T-helper 2 cell treated with Interferon-gamma antibody and Interleukin-4, amounts not matched to agents 5 μg/mL and 100 μg/mL, for 36 hours (primary cell): Measurements from ENCODE around the gene SOSTDC1.
"Not testable (repeated sequence)": the region's sequence is repeated elsewhere in the genome, so short reads cannot be mapped to it uniquely, and the experiment has no call there.

ENCODE experiments used
- DNase-seq: peaks from one replicate; pipeline ENCODE4 v3.0.0; 2021; ENCODE audit warnings: low spot score
- H3K27ac Mint-ChIP-seq: one replicate; pipeline ENCODE4 v1.8.0; 2021; ENCODE audit warnings: mild to moderate bottlenecking, mixed read lengths
- H3K27me3 Mint-ChIP-seq: one replicate; pipeline ENCODE4 v1.8.0; 2021; ENCODE audit warnings: low read depth, mixed read lengths
- H3K36me3 Mint-ChIP-seq: one replicate; pipeline ENCODE4 v1.8.0; 2021; ENCODE audit warnings: low read depth, mixed read lengths
- H3K4me1 Mint-ChIP-seq: one replicate; pipeline ENCODE4 v1.8.0; 2021; ENCODE audit warnings: low read depth, mixed read lengths
- H3K4me3 Mint-ChIP-seq: one replicate; pipeline ENCODE4 v1.8.0; 2022; ENCODE audit warnings: mild to moderate bottlenecking, moderate library complexity, mixed read lengths
- H3K9me3 Mint-ChIP-seq: one replicate; pipeline ENCODE4 v1.8.0; 2021; ENCODE audit warnings: mixed read lengths

SOSTDC1 gene

GRCh38 chr7:16491148-16491547 is 25.6 kb upstream of the SOSTDC1 start:
- Mint-ChIP-seq H3K9me3 (no peaks in the 10 kb centered on the region), H3K36me3 (no peaks in the 10 kb centered on the region), H3K27ac (no peak overlapping the region), H3K27me3 (no peaks in the 10 kb centered on the region), H3K4me1 (peaks cover 7% of the 10 kb centered on the region), H3K4me3 (no peak overlapping the region)
- DNase-seq, result no peak

GRCh38 chr7:16484453-16485158 is 19.1 kb upstream of the SOSTDC1 start:
- H3K9me3 Mint-ChIP-seq, result no peaks in the 10 kb centered on the region
- no peaks in the 10 kb centered on the region for H3K27me3 Mint-ChIP-seq
- no peak overlapping the region for H3K27ac Mint-ChIP-seq
- no peak overlapping the region for H3K4me3 Mint-ChIP-seq
- H3K4me1 Mint-ChIP-seq, result no peaks in the 10 kb centered on the region
- no peaks in the 10 kb centered on the region for H3K36me3 Mint-ChIP-seq
- no peak for DNase-seq

DNA sequence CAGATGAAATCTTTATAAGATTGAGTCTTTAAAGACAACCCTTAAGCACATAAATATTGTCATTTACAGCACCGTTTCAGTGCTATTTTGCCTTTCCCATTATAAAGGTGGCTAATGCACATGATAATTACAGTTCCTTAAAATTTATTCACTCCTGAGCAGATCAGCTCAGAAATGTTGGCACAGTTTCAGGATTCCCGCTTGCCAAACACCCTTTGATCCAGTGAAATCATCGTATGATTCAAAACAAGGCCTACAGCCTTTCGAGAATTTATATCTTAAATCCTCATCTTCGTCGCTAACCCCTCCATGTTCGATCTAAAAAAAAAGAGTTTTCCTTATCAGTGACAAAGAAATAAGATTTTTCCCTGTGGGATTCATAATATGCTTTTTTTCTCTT is 14.1 kb upstream of the SOSTDC1 start:
- no peaks in the 10 kb centered on the region for H3K9me3 Mint-ChIP-seq

DNA sequence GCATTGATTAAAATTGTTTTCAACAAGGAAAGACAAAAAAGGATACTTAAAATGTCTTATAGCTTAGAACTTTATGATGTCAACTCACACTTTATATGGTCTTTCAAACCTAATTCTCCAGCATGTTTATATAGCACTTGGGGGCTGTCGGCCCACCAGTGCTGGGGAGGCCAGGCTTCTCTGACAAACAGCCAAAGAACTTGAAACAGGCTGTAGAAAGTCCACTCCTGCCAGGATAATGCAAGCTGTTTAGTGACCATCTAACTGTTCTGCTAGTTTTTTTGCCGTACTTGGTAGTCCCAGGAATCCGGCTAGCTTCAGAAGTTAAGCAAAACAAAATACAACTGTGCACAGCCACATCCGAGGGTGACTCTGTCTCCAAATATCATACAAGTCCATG is 13.6 kb upstream of the SOSTDC1 start:
- Mint-ChIP-seq H3K27ac (no peak overlapping the region), H3K4me3 (no peak overlapping the region), H3K4me1 (no peaks in the 10 kb centered on the region), H3K27me3 (peaks cover 5% of the 10 kb centered on the region), H3K36me3 (no peaks in the 10 kb centered on the region), H3K9me3 (no peaks in the 10 kb centered on the region)
- DNase-seq, result no peak

More for the DNA sequence above, 14.1 kb upstream of the SOSTDC1 start:
- Mint-ChIP-seq H3K4me3 (no peak overlapping the region), H3K27ac (no peak overlapping the region), H3K27me3 (peaks cover 5% of the 10 kb centered on the region), H3K4me1 (no peaks in the 10 kb centered on the region), H3K36me3 (no peaks in the 10 kb centered on the region)
- no peak for DNase-seq

- H3K4me3 Mint-ChIP-seq, result no peak overlapping the region
- H3K27ac Mint-ChIP-seq, result no peak overlapping the region
- H3K9me3 Mint-ChIP-seq, result no peaks in the 10 kb centered on the region
- no peaks in the 10 kb centered on the region for H3K36me3 Mint-ChIP-seq
- DNase-seq, result no peak
- peaks cover 6% of the 10 kb centered on the region for H3K27me3 Mint-ChIP-seq
- H3K4me1 Mint-ChIP-seq, result no peaks in the 10 kb centered on the region
Measured at GRCh38 chr7:16471933-16472332, 6.4 kb upstream of the SOSTDC1 start.

DNA sequence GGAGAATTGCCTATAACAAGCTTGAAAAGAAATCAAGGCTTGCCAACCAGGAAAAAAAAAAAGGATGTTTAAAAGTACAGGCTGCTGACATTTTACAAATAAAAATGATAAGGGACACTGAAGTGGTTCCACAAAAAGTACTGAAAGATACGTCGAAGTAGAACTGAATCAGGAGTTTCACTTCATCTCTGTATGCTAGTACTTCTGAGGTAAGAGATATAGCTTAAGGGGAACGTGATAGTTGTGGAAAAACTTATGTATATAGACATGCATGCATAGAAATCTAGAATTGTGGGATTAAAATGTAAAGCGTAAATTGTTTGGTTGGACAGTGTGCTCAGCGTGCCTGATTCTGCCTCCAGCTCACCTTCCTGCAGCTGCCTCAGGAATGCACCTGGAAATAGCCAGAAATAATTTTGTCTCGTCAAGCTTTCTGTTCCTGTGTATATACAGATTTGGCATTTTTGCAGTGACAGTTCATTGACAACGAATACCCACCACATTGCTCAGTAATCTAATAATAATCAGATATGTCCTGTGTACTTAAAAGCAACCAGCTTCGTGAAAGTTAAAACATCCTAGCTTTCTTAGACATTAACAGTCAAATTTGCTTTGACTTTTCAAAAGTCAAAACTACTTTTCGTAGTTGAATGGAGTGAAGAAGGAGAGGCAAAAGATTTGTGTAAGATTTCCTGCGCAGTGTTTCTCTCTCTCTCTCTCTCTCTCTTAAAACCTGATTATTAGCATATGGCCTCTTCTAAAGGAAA is 1.4 kb downstream of the SOSTDC1 start:
- H3K9me3 Mint-ChIP-seq, result no peaks in the 10 kb centered on the region
- no peak overlapping the region for H3K27ac Mint-ChIP-seq
- no peaks in the 10 kb centered on the region for H3K36me3 Mint-ChIP-seq
- H3K4me3 Mint-ChIP-seq, result no peak overlapping the region
- peaks cover 1% of the 10 kb centered on the region for H3K4me1 Mint-ChIP-seq
- DNase-seq, result no peak
- H3K27me3 Mint-ChIP-seq, result peaks cover 21% of the 10 kb centered on the region

DNA sequence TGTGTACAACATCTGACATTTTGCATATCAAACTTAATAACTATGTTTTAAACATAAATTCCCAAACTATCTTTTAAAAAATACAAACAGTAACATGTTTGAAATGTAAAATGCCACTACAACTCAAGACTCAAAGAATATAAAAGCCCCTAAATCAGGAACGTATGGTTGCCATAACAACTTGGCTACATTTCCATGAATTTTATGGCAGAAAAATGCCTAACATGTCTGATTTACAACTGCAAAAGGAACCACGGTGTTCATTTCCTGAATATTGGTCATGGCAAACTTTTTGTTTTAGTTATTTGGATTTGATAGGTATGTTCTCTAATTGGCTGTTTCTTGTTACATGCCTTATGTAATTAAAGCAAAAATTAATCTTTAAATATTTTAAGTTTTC is 2.0 kb downstream of the SOSTDC1 start:
- H3K4me1 Mint-ChIP-seq, result peaks cover 1% of the 10 kb centered on the region
- peaks cover 21% of the 10 kb centered on the region for H3K27me3 Mint-ChIP-seq
- no peak for DNase-seq

DNA sequence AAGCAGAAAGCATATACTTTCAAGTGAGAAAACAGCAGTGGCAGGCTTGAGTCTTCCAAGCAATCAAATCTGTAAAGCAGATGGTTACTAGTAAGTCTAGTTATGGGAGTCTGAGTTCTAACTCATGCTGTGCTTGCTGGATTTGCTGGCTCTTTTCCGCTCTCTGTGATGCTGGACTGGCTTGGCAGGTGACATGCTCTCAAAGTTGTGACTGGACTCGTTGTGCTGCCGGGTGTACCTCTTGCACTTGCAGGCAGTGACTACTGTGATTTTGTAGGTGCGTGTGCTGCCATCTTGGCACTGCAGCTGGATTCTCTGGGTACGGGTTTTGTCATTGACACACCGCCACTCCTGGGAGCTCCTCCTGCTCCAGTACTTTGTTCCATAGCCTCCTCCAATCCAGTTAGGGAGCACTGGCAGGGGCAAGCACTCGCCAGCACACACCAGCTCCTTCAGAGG is 3.1 kb downstream of the SOSTDC1 start:
- no peaks in the 10 kb centered on the region for H3K9me3 Mint-ChIP-seq
- peaks cover 1% of the 10 kb centered on the region for H3K4me1 Mint-ChIP-seq
- no peak overlapping the region for H3K4me3 Mint-ChIP-seq
- peaks cover 20% of the 10 kb centered on the region for H3K27me3 Mint-ChIP-seq
- no peak overlapping the region for H3K27ac Mint-ChIP-seq
- DNase-seq, result no peak
- H3K36me3 Mint-ChIP-seq, result no peaks in the 10 kb centered on the region

More for the DNA sequence above, 2.0 kb downstream of the SOSTDC1 start:
- no peak overlapping the region for H3K4me3 Mint-ChIP-seq
- no peak overlapping the region for H3K27ac Mint-ChIP-seq
- no peaks in the 10 kb centered on the region for H3K9me3 Mint-ChIP-seq
- no peaks in the 10 kb centered on the region for H3K36me3 Mint-ChIP-seq

GRCh38 chr7:16460789-16461493 is 4.6 kb downstream of the SOSTDC1 start:
- no peak overlapping the region for H3K27ac Mint-ChIP-seq
- H3K9me3 Mint-ChIP-seq, result no peaks in the 10 kb centered on the region
- no peak for DNase-seq
- no peaks in the 10 kb centered on the region for H3K36me3 Mint-ChIP-seq
- no peak overlapping the region for H3K4me3 Mint-ChIP-seq
- peaks cover 1% of the 10 kb centered on the region for H3K4me1 Mint-ChIP-seq
- H3K27me3 Mint-ChIP-seq, result peaks cover 16% of the 10 kb centered on the region

DNA sequence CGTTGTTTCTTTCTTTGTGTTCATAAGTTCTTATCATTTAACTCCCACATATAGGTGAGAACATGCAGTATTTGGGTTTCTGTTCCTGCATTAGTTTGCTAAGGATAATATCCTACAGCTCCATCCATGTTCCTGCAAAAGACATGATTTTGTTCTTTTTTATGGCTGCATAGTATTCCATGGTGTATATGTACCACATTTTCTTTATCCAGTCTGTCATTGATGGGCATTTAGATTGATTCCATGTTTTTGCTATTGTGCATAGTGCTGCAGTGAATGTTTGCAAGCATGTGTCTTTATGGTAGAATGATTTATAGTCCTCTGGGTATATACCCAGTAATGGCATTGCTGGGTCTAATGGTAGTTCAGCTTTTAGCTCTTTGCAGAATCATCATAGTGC is 9.2 kb downstream of the SOSTDC1 start:
- not testable (repeated sequence) for H3K27ac Mint-ChIP-seq, DNase-seq, H3K36me3 Mint-ChIP-seq, H3K9me3 Mint-ChIP-seq, H3K4me3 Mint-ChIP-seq, H3K4me1 Mint-ChIP-seq, H3K27me3 Mint-ChIP-seq

GRCh38 chr7:16455591-16455990 is 9.9 kb downstream of the SOSTDC1 start:
- no peak overlapping the region for H3K4me3 Mint-ChIP-seq
- no peaks in the 10 kb centered on the region for H3K9me3 Mint-ChIP-seq
- H3K4me1 Mint-ChIP-seq, result peaks cover 5% of the 10 kb centered on the region
- no peak for DNase-seq
- peaks cover 2% of the 10 kb centered on the region for H3K27me3 Mint-ChIP-seq
- H3K27ac Mint-ChIP-seq, result no peak overlapping the region
- no peaks in the 10 kb centered on the region for H3K36me3 Mint-ChIP-seq

DNA sequence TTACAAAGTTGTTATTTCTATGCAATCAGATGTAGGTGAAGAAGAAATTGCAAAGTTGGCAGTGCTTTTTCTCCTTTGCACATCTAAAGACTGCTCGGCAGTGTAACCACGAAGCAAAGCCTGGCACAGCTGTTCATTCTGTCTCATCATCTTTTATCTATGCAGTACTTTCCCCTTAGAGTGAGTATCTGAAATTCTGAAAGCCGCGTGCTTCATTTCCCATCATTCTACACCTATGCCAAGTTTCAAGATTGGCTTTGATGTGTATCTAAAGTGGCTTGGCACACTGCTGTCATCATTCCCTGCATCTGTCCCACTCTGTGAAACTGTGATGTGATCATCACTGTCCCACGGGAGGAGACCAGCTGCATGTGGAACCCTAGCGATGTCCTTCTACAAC is 15.2 kb downstream of the SOSTDC1 start:
- no peak for DNase-seq
- H3K4me1 Mint-ChIP-seq, result peaks cover under 1% of the 10 kb centered on the region
- H3K36me3 Mint-ChIP-seq, result no peaks in the 10 kb centered on the region
- H3K4me3 Mint-ChIP-seq, result no peak overlapping the region
- H3K27me3 Mint-ChIP-seq, result peaks cover 4% of the 10 kb centered on the region
- no peaks in the 10 kb centered on the region for H3K9me3 Mint-ChIP-seq
- no peak overlapping the region for H3K27ac Mint-ChIP-seq

GRCh38 chr7:16447876-16448275 is 17.7 kb downstream of the SOSTDC1 start:
- Mint-ChIP-seq H3K9me3 (no peaks in the 10 kb centered on the region), H3K4me3 (no peak overlapping the region), H3K27ac (no peak overlapping the region), H3K27me3 (peaks cover 4% of the 10 kb centered on the region), H3K4me1 (no peaks in the 10 kb centered on the region), H3K36me3 (no peaks in the 10 kb centered on the region)
- DNase-seq, result no peak

- Mint-ChIP-seq H3K27me3 (peaks cover 2% of the 10 kb centered on the region), H3K36me3 (no peaks in the 10 kb centered on the region), H3K27ac (no peak overlapping the region), H3K4me1 (no peaks in the 10 kb centered on the region), H3K4me3 (no peak overlapping the region), H3K9me3 (no peaks in the 10 kb centered on the region)
- DNase-seq, result no peak
Measured at GRCh38 chr7:16446508-16446907, 19.0 kb downstream of the SOSTDC1 start.
